ENCODE data around the gene KRT75.

- no peak for TF ChIP-seq CTCF (IDR thresholded peaks at IDR 0.05; ENCODE audit: low read depth, low read length)
- TF ChIP-seq EZH2phosphoT487 (IDR thresholded peaks at IDR 0.05; ENCODE audit: low read depth): no peak
Measured at GRCh38 chr12:52425466-52425865, 8.7 kb downstream of the KRT75 start.

Data from OCI-LY3 (cell line).